Bronchial epithelial cell (primary cell): ENCODE measurements around the gene SLC39A11. TPM values are rescaled to one million over a fixed set of nuclear protein-coding genes. Genes with fewer than 3 reads are reported as not detected.

Experiments
- DNase-seq: peaks from one replicate; pipeline ENCODE4 v3.0.0-alpha.2; 2010; ENCODE audit warnings: low read depth
- FAIRE-seq: peaks from 2 replicates; lab custom pipeline; 2011; peaks lifted over from hg19 to GRCh38; lab: Jason Lieb, UNC
- H3K27me3 ChIP-seq: 2 replicates; pipeline ENCODE4 v1.5.1; 2011; ENCODE audit warnings: low read length; ENCODE audit not compliant: control insufficient read depth, insufficient read depth
- H3K36me3 ChIP-seq: 2 replicates; pipeline ENCODE4 v1.5.1; 2011; ENCODE audit warnings: low read length; ENCODE audit not compliant: control insufficient read depth, insufficient read depth
- H3K4me3 ChIP-seq: 2 replicates; pipeline ENCODE4 v1.5.1; 2011; ENCODE audit warnings: mild to moderate bottlenecking, low read depth, low read length, control low read depth
- total RNA-seq: library from RNA; depleted of rRNA; stranded (reverse); fragments of >200 nt; gene quantifications from 2 replicates; pipeline ENCODE4 v1.2.1, GENCODE V29; 2014
- TF ChIP-seq, protein P1 (sequence below): IDR thresholded peaks from 2 replicates; pipeline ENCODE4 v1.5.1; 2011; ENCODE audit warnings: mild to moderate bottlenecking, moderate library complexity, low read length, control low read depth, inconsistent platforms; ENCODE audit not compliant: insufficient read depth, severe bottlenecking

The SLC39A11 gene
- total RNA-seq, 1 donor from 2014 or later: 23.4 TPM

DNA sequence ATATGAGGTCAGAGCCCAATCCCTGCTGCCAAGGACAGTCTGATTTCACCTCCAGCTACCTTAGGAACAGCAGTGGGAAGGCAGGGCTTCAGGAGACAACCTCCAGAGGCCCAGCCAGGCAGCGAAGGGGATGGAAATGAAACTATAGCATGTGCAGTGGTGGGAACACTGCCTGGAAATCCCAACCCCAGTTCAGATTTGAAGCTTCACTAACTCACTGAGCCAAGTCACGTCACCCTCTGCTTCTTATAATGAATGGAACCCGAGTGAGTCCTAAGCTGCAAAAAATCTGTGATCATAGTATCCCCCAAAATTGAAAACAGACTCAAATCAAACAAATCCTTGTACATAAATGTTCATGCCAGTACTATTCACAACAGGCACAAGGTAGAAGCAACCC is 36.0 kb upstream of the SLC39A11 start:
- DNase-seq (no peak), FAIRE-seq (no peak)
- Histone ChIP-seq H3K27me3 (no peaks in the 10 kb centered on the region), H3K4me3 (no peak overlapping the region), H3K36me3 (no peaks in the 10 kb centered on the region)
- TF ChIP-seq, protein P1, sequence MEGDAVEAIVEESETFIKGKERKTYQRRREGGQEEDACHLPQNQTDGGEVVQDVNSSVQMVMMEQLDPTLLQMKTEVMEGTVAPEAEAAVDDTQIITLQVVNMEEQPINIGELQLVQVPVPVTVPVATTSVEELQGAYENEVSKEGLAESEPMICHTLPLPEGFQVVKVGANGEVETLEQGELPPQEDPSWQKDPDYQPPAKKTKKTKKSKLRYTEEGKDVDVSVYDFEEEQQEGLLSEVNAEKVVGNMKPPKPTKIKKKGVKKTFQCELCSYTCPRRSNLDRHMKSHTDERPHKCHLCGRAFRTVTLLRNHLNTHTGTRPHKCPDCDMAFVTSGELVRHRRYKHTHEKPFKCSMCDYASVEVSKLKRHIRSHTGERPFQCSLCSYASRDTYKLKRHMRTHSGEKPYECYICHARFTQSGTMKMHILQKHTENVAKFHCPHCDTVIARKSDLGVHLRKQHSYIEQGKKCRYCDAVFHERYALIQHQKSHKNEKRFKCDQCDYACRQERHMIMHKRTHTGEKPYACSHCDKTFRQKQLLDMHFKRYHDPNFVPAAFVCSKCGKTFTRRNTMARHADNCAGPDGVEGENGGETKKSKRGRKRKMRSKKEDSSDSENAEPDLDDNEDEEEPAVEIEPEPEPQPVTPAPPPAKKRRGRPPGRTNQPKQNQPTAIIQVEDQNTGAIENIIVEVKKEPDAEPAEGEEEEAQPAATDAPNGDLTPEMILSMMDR: no peak

- no peak for DNase-seq
- Histone ChIP-seq H3K36me3 (no peaks in the 10 kb centered on the region), H3K4me3 (no peak overlapping the region), H3K27me3 (no peaks in the 10 kb centered on the region)
- FAIRE-seq: no peak
- TF ChIP-seq, protein P1: no peak
Observed at GRCh38 chr17:73126716-73127473, 34.4 kb upstream of the SLC39A11 start.

DNA sequence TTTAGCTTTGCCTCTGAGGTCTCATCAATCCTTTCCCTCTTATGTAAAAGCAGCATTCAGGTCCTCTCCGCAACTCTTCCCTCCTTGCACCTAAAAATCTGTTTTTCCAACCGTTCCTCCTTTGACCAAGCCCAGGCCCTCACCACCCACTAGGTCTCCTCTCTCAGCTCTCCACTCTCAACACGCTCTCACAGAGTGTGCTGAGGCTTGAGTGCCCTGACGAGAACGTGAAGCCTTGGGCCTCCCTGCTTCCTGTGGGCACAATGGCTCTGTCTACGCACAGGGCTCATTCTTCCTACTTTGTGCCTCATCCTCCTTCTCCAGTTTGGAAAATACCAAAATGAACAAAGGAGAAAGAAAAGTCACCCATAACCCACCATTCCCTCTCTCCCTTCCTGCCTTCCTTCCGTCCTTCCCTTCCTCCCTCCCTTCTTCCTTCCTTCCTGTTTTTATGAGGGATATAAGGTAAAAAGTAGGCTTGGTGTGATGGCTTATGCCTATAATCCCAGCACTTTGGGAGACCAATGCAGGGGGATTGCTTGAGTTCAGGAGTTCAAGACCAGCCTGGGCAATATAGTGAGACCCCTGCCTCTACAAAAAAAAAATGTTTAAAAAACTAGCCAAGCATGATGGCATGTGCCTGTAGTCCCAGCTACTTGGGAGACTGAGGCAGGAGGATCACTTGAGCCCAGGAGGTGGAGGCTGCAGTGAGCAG is 31.3 kb upstream of the SLC39A11 start:
- FAIRE-seq (no peak), DNase-seq (no peak)
- no peaks in the 10 kb centered on the region for H3K27me3 ChIP-seq
- no peak overlapping the region for H3K4me3 ChIP-seq
- TF ChIP-seq, protein P1: no peak
- H3K36me3 ChIP-seq: no peaks in the 10 kb centered on the region

DNA sequence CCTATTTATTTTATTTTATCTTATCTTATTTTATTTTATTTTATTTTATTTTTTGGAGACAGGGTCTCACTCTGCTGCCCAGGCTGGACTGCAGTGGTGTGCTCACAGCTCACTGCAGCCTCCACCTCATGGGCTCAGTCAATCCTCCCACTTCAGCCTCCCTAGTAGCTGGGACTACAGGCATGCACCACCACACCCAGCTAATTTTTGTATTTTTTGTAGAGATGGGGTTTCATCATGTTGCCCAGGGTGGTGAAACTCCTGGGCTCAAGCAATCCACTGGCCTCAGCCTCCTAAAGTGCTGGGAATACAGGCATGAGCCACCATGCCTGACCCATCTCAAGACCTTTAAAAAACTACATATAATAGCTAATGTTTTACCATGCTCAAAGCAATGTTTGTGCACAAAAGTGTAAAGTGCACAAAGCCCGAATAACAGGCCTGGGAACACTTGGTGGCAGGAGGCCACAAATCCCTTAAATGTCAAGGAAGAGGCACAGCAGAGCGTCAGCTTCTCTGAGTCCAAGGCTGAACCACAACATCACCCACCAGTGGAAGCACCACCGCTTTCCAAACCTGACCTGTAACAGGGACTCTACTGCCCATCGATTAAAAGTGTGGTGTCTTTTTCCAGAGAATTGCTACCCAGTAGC is 30.6 kb upstream of the SLC39A11 start:
- Histone ChIP-seq H3K36me3 (no peaks in the 10 kb centered on the region), H3K4me3 (no peak overlapping the region), H3K27me3 (no peaks in the 10 kb centered on the region)
- DNase-seq (no peak), FAIRE-seq (no peak)
- TF ChIP-seq, protein P1: no peak

- Histone ChIP-seq H3K4me3 (no peak overlapping the region), H3K36me3 (no peaks in the 10 kb centered on the region), H3K27me3 (no peaks in the 10 kb centered on the region)
- FAIRE-seq (no peak), DNase-seq (no peak)
- TF ChIP-seq, protein P1: no peak
Observed at GRCh38 chr17:73121506-73121905, 29.0 kb upstream of the SLC39A11 start.
